Naive B cell (primary cell): ENCODE results near the gene CDHR1. TPM values are rescaled to one million over a fixed set of nuclear protein-coding genes. Genes with fewer than 3 reads are reported as not detected.

Experiments
- ATAC-seq, 2 donors: fragments of 150-1000 bp; cut with Tn5 transposase; 2 replicates each; pipeline ENCODE4 v1.10.0; 2021; ENCODE audit warnings: low read depth in 2 of 2, mild to moderate bottlenecking in 2 of 2, moderate library complexity in 2 of 2
- DNase-seq: peaks from one replicate; pipeline ENCODE4 v3.0.0; 2022
- H3K27ac Mint-ChIP-seq, 6 donors: one replicate each; pipeline ENCODE4 v1.8.0; 2020 to 2022; ENCODE audit warnings: mild to moderate bottlenecking in 6 of 6, mixed read lengths in 6 of 6, moderate library complexity in 5 of 6, inconsistent platforms in 2 of 6
- H3K27me3 Mint-ChIP-seq, 3 donors: one replicate each; pipeline ENCODE4 v1.8.0; 2021 to 2022; ENCODE audit warnings: mixed read lengths in 3 of 3, mild to moderate bottlenecking in 1 of 3
- H3K36me3 Mint-ChIP-seq, 2 donors: one replicate each; pipeline ENCODE4 v1.8.0; 2020 to 2022; ENCODE audit warnings: mixed read lengths in 2 of 2, inconsistent platforms in 1 of 2, mild to moderate bottlenecking in 1 of 2
- H3K4me1 Mint-ChIP-seq, 3 donors: one replicate each; pipeline ENCODE4 v1.8.0; 2020 to 2022; ENCODE audit warnings: mixed read lengths in 3 of 3, inconsistent platforms in 1 of 3, mild to moderate bottlenecking in 1 of 3, moderate library complexity in 1 of 3
- H3K4me3 Mint-ChIP-seq, 8 donors: one replicate each; pipeline ENCODE4 v1.8.0; 2020 to 2022; ENCODE audit warnings: mild to moderate bottlenecking in 8 of 8, mixed read lengths in 8 of 8, moderate library complexity in 8 of 8, inconsistent platforms in 2 of 8
- H3K9me3 Mint-ChIP-seq, 7 donors: one replicate each; pipeline ENCODE4 v1.8.0; 2020 to 2022; ENCODE audit warnings: mixed read lengths in 7 of 7, mild to moderate bottlenecking in 5 of 7, inconsistent platforms in 2 of 7, moderate library complexity in 1 of 7
- polyA plus RNA-seq, 6 donors: library from polyadenylated mRNA; unstranded; fragments of 300-500 nt; fragmentation: Illumina TruSeq; gene quantifications; one replicate each; pipeline ENCODE4 v1.2.3, GENCODE V29; 2021; ENCODE audit warnings: low read depth in 6 of 6

Gene CDHR1
- polyA plus RNA-seq, 6 donors from 2014 or later: 0.08 TPM; not detected in 5

DNA sequence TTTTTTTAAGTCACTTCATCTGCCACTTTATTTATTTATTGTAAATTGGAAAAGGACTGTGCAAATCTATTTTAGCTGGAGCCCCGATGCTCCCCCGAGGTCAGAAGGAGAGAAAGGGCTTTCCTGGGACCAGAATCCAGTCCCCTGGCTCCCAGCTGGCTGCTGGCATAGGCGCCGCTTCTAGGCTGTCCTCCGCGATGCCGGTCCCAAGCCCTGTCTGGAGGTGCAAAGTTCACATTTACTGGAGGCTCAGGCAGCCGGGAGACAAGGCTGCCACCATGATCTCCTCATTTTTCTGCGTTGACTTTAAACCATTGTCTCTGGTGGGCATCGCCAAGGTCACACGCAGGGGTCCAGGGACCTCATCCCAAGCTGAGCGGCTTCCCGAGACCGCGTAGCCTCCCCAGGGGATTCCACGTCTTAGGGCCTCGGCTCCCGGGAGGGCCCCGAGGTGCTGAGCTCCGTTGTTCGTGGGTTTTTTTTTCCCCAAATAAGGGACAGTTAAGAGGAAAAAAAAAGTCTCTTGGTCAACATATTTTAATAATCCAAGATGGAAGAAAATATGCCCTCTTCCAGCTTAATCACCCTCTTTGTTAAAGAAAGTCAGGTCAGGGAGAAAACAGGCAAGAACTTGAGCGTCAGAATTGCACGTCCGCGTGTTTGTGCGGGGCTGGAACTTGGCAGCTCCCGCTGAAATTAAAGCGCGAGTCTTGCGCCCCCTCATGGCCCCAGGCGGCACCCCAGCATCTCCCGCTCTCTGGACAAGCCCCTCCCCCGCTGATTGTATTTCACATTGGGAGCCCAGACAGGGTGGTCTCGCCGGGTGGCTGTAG lies 62.4 kb downstream of the CDHR1 start:
- no peak for ATAC-seq
- peaks cover 0 to 8% (median under 1%) of the 10 kb centered on the region in 7 donors for H3K9me3 Mint-ChIP-seq
- H3K36me3 Mint-ChIP-seq: peaks cover 0 to 6% of the 10 kb centered on the region in 2 donors
- DNase-seq: no peak
- peak overlapping the region in 2 of 8 donors; percentile 12 for H3K4me3 Mint-ChIP-seq
- no peak overlapping the region for H3K27ac Mint-ChIP-seq
- H3K4me1 Mint-ChIP-seq: no peaks in the 10 kb centered on the region
- H3K27me3 Mint-ChIP-seq: peaks cover 17 to 28% (median 23%) of the 10 kb centered on the region in 3 donors

DNA sequence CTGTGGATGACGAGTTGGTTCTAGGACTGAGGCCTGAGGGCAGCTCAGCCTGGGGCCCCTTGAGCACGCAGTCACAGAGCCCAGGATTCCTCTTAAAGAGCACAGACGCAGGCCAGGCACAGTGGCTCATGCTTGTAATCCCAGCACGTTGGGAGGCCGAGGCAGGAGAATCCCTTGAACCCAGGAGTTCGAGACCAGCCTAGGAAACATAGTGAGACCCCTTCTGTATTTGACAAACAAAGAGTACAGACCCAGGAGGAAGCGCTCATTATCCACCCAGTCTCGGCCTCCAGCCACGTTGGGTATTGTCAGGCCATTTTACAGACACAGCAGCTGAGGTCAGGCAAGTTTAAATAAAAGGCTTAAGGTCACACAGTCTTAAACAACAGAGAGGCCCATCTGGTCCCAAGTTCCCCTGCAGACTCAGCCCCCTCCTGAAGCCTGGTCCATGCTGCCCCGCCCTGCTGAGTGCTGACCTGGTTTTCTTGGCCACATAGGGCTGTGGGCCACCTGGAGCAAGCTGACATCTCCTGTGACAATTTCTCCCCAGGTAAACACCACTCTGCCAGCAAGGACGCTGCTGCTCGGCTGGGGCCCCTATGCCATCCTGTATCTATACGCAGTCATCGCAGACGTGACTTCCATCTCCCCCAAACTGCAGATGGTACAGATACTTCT lies 63.1 kb downstream of the CDHR1 start:
- Mint-ChIP-seq H3K36me3 (peaks cover 0 to 1% of the 10 kb centered on the region in 2 donors), H3K27ac (no peak overlapping the region), H3K9me3 (no peaks in the 10 kb centered on the region), H3K4me1 (no peaks in the 10 kb centered on the region), H3K4me3 (peak overlapping the region in 1 of 8 donors; percentile 12), H3K27me3 (peaks cover 24 to 30% (median 29%) of the 10 kb centered on the region in 3 donors)
- ATAC-seq: no peak
- DNase-seq: no peak

DNA sequence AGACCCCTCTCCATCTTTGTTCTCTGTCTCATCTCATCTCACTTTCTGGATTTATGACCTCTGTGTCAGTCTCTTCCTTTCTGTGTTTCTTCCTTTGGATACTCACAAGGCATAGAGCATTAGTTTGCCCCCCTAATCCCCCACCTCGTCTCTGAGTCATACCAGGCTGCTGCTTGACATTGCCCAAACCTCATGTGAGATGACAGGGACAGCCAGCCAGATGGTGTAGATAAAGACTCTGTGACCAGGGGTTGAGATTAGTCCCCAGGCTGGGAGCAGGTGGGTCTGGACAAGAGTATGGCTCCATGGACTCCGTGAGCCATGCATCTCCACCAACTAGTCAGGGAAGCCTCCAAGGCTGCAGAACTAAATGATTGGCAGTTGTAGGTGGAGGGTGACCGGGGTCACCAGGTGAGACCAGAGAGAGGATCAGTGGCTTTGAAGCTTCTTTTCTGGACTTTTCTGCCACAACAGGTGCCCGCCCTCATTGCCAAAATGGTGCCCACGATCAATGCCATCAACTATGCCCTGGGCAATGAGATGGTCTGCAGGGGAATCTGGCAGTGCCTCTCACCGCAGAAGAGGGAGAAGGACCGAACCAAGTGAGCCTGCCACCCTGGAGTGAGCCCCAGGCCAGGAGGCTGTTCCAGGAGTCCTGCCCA lies 63.8 kb downstream of the CDHR1 start:
- Mint-ChIP-seq H3K27me3 (peaks cover 29 to 37% (median 31%) of the 10 kb centered on the region in 3 donors), H3K4me1 (no peaks in the 10 kb centered on the region), H3K9me3 (no peaks in the 10 kb centered on the region), H3K36me3 (no peaks in the 10 kb centered on the region), H3K27ac (no peak overlapping the region), H3K4me3 (no peak overlapping the region)
- ATAC-seq (no peak), DNase-seq (no peak)

DNA sequence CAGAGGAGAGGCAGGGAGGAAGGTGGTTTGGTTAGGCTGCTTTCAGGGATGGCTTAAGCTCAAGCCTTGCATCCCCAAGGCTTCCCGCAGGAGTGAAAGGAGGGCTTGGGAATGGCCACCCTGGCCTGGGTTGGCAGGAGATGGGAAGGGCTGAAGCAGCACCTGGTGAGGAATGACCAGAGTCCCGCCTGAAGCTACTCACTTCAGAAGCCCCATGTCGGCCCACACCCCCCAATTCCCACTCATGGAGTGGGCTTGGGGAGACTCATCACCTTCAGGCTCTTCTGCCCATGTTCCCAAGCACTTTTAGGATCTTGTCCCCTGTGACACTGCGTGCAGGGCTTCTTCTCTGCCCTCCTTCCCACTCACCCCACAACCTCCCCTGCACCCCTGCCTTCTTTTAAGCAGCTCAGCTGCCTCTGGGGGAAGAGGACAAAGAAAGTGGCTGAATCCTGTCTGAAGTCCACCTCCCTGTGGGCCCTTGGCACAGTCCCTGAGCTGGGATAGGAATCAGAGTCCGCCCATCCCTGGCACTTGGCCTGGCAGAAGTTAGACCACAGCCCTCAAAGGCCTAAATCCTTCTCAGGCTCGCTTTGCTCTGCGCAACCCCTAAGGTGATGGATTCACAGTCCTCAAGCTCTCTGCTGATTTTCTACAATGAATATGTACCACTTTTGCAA lies 67.0 kb downstream of the CDHR1 start:
- DNase-seq (no peak), ATAC-seq (no peak)
- Mint-ChIP-seq H3K27ac (no peak overlapping the region), H3K9me3 (no peaks in the 10 kb centered on the region), H3K36me3 (no peaks in the 10 kb centered on the region), H3K4me3 (no peak overlapping the region), H3K4me1 (peaks cover 0 to 5% (median 4%) of the 10 kb centered on the region in 3 donors), H3K27me3 (peaks cover 38 to 60% (median 48%) of the 10 kb centered on the region in 3 donors)

DNA sequence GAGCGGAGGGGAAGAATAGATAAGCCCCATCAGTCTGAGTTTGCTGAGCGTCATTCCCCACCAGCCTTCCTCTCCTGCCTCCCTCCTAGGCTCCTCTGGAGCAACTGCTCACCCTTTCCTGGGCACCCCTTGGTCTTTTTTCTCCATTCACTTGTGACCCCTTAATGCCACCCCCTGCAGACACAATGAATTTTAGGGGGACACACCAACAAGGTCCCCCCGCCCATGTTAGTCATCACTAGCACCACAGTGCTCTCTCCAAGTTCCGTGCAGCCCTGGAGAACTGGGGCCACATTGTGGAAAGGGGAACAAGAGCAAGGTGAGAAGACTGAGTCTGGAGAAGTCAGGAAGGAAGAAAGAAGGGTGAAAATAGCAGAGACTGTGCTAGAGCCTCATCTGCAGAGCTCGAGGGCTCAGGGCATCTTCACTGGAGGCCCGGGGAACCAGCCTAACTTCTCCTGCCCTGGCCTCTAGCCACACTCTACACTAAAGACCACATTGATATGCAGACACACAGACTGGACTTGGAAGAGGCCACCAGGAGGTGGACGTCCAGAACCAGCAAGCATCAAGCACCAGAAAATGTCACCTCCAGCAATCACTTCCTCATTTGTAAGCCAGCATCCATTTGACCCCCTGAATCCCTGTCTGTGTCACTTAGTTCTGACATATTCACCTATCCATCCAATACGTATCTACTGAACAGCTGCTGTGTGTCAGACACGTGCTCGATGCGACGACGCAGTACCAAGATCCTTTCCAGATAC lies 68.0 kb downstream of the CDHR1 start:
- Mint-ChIP-seq H3K36me3 (no peaks in the 10 kb centered on the region), H3K4me1 (peaks cover 0 to 5% (median 4%) of the 10 kb centered on the region in 3 donors), H3K27ac (no peak overlapping the region), H3K27me3 (peaks cover 38 to 64% (median 48%) of the 10 kb centered on the region in 3 donors), H3K9me3 (no peaks in the 10 kb centered on the region), H3K4me3 (no peak overlapping the region)
- ATAC-seq (no peak), DNase-seq (no peak)

DNA sequence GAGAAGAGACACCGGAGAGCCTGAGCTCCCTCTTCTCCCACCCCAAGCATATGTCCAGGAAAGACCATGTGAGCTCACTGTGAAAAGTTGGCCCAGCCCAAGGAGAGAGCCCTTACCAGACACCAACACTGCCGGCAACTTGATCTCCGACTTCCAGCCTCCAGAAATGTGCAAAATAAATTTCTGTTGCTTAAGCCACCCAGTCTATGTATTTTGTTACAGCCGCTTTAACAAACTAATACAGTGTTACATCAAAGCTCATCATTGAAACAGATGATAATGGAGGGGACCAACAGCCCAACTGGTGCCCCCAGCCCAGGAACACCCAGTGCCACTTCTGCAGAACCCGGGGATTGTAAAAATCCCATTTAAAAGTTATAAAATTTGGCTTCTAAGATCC lies 69.4 kb downstream of the CDHR1 start:
- peaks cover 0 to 5% (median 4%) of the 10 kb centered on the region in 3 donors for H3K4me1 Mint-ChIP-seq
- ATAC-seq (no peak), DNase-seq (no peak)
- H3K9me3 Mint-ChIP-seq: no peaks in the 10 kb centered on the region
- no peak overlapping the region for H3K27ac Mint-ChIP-seq
- no peaks in the 10 kb centered on the region for H3K36me3 Mint-ChIP-seq
- H3K27me3 Mint-ChIP-seq: peaks cover 41 to 66% (median 47%) of the 10 kb centered on the region in 3 donors
- H3K4me3 Mint-ChIP-seq: no peak overlapping the region

DNA sequence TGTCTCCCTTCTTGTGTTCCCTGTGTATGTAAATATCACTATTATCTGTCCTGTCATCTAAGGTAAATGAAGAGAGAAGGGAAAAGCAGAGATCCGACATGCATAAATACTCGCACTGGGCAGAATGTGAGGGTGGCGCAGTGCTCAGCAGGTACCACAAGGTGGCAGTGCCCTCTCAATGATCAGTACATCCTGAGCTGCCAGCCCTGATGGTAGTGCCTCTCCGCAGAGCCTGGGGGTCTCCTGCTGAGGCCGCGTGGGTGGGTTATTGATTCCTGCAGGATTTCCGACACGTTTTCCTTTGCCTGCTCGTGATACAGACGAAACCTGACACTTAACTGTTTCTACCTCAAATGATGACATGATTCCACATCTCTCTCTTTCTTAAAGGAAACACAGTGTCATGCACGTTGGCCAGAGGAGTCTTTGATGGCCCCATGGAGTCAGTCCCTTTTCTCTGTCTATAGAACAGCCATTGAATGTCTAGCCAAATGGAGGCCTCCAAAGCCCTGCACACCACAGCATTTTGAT lies 70.3 kb downstream of the CDHR1 start:
- DNase-seq (peak; percentile 45), ATAC-seq (peak; percentile 74 to 82)
- H3K4me3 Mint-ChIP-seq: no peak overlapping the region
- H3K36me3 Mint-ChIP-seq: no peaks in the 10 kb centered on the region
- H3K27me3 Mint-ChIP-seq: peaks cover 45 to 72% (median 53%) of the 10 kb centered on the region in 3 donors
- no peaks in the 10 kb centered on the region for H3K9me3 Mint-ChIP-seq
- H3K4me1 Mint-ChIP-seq: peaks cover 0 to 5% (median 4%) of the 10 kb centered on the region in 3 donors
- no peak overlapping the region for H3K27ac Mint-ChIP-seq

DNA sequence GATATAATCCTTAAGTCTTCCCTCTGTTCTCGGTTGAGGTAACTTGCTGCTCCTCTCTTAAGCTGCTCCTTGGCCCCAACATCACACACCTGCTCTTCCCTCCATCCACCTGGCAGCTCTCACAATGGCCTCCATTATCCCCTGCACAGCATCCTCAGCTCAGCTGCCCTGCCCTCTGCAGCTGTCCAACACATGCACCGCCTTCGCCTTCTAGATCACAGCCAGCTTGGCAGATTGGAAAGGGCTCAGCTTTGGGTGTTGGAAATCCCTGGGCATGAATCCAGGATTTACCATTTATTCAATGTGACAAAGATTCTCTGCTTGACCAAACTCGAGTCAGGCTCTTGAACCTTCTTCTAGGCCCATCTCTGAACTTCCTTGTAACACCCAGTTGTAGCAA lies 71.1 kb downstream of the CDHR1 start:
- peaks cover 0 to 5% (median 4%) of the 10 kb centered on the region in 3 donors for H3K4me1 Mint-ChIP-seq
- H3K27ac Mint-ChIP-seq: peak overlapping the region in 1 of 6 donors; percentile 36
- no peaks in the 10 kb centered on the region for H3K9me3 Mint-ChIP-seq
- peaks cover 43 to 75% (median 55%) of the 10 kb centered on the region in 3 donors for H3K27me3 Mint-ChIP-seq
- H3K36me3 Mint-ChIP-seq: no peaks in the 10 kb centered on the region
- no peak overlapping the region for H3K4me3 Mint-ChIP-seq
- ATAC-seq: no peak
- DNase-seq: no peak

DNA sequence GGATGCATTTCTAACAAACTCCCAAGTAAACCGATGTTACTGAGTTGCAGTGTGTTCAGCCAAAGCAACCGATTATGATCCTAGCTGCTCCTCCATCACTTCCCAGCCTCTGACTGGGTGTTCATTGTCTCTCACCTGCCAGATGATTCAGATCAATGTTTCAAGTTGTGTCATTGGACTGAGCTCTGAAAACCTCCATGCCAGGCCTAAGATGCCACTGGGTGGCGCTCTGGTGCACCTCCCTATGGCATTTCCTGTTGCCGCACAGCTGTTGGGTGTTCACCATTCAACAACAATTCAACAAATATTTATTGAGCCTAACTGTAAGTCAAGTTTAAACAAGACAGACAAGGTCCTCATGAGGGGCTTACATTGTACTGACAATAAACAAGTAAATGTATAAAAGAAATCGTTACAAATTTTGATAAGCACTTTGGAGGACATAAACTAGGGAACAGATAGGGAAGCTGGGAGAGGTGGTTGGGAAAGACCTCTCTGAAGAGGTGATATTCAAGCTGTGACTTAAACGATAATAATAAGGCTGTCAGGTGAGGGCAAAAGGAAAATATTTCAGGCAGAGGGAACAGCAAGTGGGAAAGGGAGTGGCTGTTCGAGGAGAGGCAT lies 73.3 kb downstream of the CDHR1 start:
- DNase-seq (no peak), ATAC-seq (no peak)
- Mint-ChIP-seq H3K9me3 (no peaks in the 10 kb centered on the region), H3K4me1 (peaks cover 0 to 5% (median 4%) of the 10 kb centered on the region in 3 donors), H3K4me3 (no peak overlapping the region), H3K27me3 (peaks cover 39 to 66% (median 48%) of the 10 kb centered on the region in 3 donors), H3K27ac (peak overlapping the region in 2 of 6 donors; percentile 0 to 1), H3K36me3 (no peaks in the 10 kb centered on the region)

DNA sequence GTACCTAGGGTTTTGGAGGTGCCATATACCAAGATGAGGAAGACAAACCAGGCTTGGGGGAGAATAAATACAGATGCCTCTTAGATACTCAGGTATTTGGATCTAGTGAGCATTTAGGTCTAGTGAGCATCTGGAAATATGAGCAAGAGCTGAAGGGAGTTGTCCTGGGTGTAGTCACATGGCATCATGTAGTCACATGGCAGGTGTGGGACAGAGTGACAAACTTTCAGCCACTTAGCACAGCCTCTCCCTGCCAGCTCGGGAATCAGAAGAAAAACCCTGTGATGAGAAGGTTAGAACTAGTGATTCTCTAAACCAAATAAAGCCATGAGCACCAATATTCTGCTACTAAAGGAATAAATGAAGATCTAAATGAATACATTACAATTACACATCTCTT lies 74.8 kb downstream of the CDHR1 start:
- Mint-ChIP-seq H3K36me3 (no peaks in the 10 kb centered on the region), H3K9me3 (no peaks in the 10 kb centered on the region), H3K27ac (no peak overlapping the region), H3K4me3 (no peak overlapping the region), H3K27me3 (peaks cover 34 to 51% (median 37%) of the 10 kb centered on the region in 3 donors), H3K4me1 (peaks cover 0 to 5% (median 4%) of the 10 kb centered on the region in 3 donors)
- DNase-seq: no peak
- no peak for ATAC-seq
